Lower leg skin (tissue), 3 donors: ENCODE measurements around the gene DPM2.

Experiments used
- POLR2A ChIP-seq, 2 donors: fragments of 450-650 bp; IDR thresholded peaks; one replicate each; pipeline ENCODE4 v1.6.1; 2016 to 2017; ENCODE audit warnings: antibody characterized with exemption in 2 of 2, mild to moderate bottlenecking in 1 of 2, moderate library complexity in 1 of 2
- TF ChIP-seq, protein P1 (sequence below), 3 donors: fragments of 450-650 bp; IDR thresholded peaks; one replicate each; pipeline ENCODE4 v1.5.1; 2016; ENCODE audit warnings: antibody characterized with exemption in 3 of 3, mild to moderate bottlenecking in 3 of 3, moderate library complexity in 2 of 3

DNA sequence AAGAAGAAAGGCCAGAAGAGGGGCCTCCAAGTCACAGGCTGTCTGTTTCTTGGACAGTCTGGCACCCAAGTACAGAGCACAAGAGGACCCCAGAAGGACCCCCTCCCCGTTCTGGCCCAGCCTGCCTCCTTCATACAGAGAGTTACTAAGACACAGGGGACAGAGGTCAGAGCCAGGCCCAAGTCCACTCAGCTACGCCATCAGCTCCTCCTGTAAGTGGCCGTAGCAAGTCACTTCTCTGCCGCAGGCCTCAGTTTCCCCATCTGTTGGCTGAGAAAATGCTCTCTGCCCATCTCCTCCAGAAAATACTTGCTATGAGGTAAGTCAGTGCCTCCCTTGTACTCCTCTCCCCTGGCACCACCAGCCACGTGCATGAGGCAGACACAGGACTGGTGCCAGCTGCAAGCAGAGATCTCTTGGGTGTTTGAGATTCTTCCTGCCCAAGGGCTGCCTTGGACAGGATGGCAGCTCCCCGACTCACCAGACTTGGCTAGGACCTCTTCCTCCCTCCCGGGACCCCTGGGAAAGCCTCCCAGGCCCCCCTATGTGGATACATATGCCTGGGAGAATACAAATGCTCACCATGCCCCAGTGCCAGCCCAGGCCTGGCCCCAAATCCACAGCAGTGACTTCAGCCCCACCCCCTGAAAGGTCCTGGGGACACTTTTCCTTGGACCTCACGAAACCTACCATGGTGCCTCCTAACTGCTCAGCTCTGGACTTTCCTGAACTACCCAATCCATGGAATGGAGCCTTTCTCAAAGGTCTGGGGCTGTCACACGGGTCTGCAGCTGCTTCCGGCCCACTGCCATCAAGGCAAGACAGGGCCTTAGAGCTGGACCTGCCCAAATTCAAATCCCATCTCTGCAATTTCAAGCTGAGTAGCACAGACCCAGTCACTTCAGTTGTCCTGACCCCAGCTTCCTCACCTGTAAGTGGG is 38.0 kb upstream of the DPM2 start:
- TF ChIP-seq, protein P1, sequence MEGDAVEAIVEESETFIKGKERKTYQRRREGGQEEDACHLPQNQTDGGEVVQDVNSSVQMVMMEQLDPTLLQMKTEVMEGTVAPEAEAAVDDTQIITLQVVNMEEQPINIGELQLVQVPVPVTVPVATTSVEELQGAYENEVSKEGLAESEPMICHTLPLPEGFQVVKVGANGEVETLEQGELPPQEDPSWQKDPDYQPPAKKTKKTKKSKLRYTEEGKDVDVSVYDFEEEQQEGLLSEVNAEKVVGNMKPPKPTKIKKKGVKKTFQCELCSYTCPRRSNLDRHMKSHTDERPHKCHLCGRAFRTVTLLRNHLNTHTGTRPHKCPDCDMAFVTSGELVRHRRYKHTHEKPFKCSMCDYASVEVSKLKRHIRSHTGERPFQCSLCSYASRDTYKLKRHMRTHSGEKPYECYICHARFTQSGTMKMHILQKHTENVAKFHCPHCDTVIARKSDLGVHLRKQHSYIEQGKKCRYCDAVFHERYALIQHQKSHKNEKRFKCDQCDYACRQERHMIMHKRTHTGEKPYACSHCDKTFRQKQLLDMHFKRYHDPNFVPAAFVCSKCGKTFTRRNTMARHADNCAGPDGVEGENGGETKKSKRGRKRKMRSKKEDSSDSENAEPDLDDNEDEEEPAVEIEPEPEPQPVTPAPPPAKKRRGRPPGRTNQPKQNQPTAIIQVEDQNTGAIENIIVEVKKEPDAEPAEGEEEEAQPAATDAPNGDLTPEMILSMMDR (IDR thresholded peaks at IDR 0.05) = no peak
- TF ChIP-seq POLR2A (IDR thresholded peaks at IDR 0.05) = no peak
